SU-DHL-6 (cell line): Measurements from ENCODE around the gene ICAM4.

ENCODE experiments used
- H2AFZ ChIP-seq: fragments of 200-600 bp; sonication (generic); 2 replicates; pipeline ENCODE4 v1.6.1; 2014; ENCODE audit warnings: low read depth, mild to moderate bottlenecking, moderate library complexity, mixed read lengths, antibody characterized with exemption, low read length; ENCODE audit not compliant: severe bottlenecking
- H3F3A ChIP-seq: fragments of 200-600 bp; shearing (Covaris generic); 2 replicates; pipeline ENCODE4 v1.6.0; 2016; ENCODE audit warnings: antibody characterized with exemption, mild to moderate bottlenecking; ENCODE audit not compliant: insufficient read depth
- H3K27ac ChIP-seq: fragments of 200-600 bp; sonication (generic); 2 replicates; pipeline ENCODE4 v1.5.1; 2016; ENCODE audit warnings: low read depth, mild to moderate bottlenecking, low read length, moderate library complexity, mixed read lengths
- H3K27me3 ChIP-seq: fragments of 200-600 bp; sonication (generic), shearing (Covaris generic); 2 replicates; pipeline ENCODE4 v1.6.0; 2014; ENCODE audit warnings: mild to moderate bottlenecking, low read length
- H3K36me3 ChIP-seq: fragments of 200-600 bp; sonication (generic); 2 replicates; pipeline ENCODE4 v1.6.1; 2014; ENCODE audit warnings: mild to moderate bottlenecking, low read length, mixed read lengths
- H3K4me2 ChIP-seq: fragments of 300-600, 200-600 bp; shearing (Covaris generic), sonication (generic); 2 replicates; pipeline ENCODE4 v1.6.0; 2014; ENCODE audit warnings: low read length, low read depth, mild to moderate bottlenecking; ENCODE audit not compliant: poor library complexity, severe bottlenecking
- H3K4me3 ChIP-seq: fragments of 200-600 bp; sonication (generic); 2 replicates; pipeline ENCODE4 v1.5.1; 2014; ENCODE audit warnings: antibody characterized with exemption, low read length, mild to moderate bottlenecking, mixed read lengths; ENCODE audit not compliant: insufficient read depth, poor library complexity, severe bottlenecking
- H3K79me2 ChIP-seq: fragments of 200-600 bp; sonication (generic); 2 replicates; pipeline ENCODE4 v1.6.1; 2014; ENCODE audit warnings: mild to moderate bottlenecking, low read length, moderate library complexity; ENCODE audit not compliant: insufficient read depth
- H3K9ac ChIP-seq: fragments of 200-600 bp; sonication (generic); 2 replicates; pipeline ENCODE4 v1.7.0; 2014; ENCODE audit warnings: mild to moderate bottlenecking, low read length
- H3K9me2 ChIP-seq: fragments of 200-600 bp; sonication (generic); replicated peaks from 2 replicates; pipeline ENCODE4 v1.6.1; 2014; ENCODE audit warnings: low read length; ENCODE audit not compliant: insufficient read depth
- H3K9me3 ChIP-seq: fragments of 200-600 bp; sonication (generic); 2 replicates; pipeline ENCODE4 v1.6.1; 2014; ENCODE audit warnings: low read length, mixed read lengths; ENCODE audit not compliant: insufficient read depth
- H4K20me1 ChIP-seq: fragments of 200-600 bp; sonication (generic); 2 replicates; pipeline ENCODE4 v1.6.1; 2014; ENCODE audit warnings: low read depth, mild to moderate bottlenecking, antibody characterized with exemption, low read length, moderate library complexity, mixed read lengths
- CTCF ChIP-seq: fragments of 200-600 bp; sonication (generic); IDR thresholded peaks from one replicate; pipeline ENCODE4 v1.5.1; 2017; ENCODE audit warnings: antibody characterized with exemption, mild to moderate bottlenecking, low read length, moderate library complexity; ENCODE audit not compliant: insufficient read depth, poor library complexity, severe bottlenecking
- EZH2phosphoT487 ChIP-seq: fragments of 200-600 bp; sonication (generic), shearing (Covaris generic); conservative IDR thresholded peaks from 2 replicates; pipeline ENCODE4 v1.6.1; 2018; ENCODE audit warnings: mild to moderate bottlenecking, antibody characterized with exemption, low read length, moderate library complexity, mixed read lengths

ICAM4 gene

GRCh38 chr19:10274589-10274988, 12.2 kb upstream of the ICAM4 start:
- H3K27me3 ChIP-seq, result no peaks in the 10 kb centered on the region
- H3K9me3 ChIP-seq, result no peaks in the 10 kb centered on the region
- no peak overlapping the region for H3K4me2 ChIP-seq
- H4K20me1 ChIP-seq, result no peaks in the 10 kb centered on the region
- H3K9ac ChIP-seq, result no peak overlapping the region
- TF ChIP-seq CTCF, result no peak
- no peak for TF ChIP-seq EZH2phosphoT487
- H3K36me3 ChIP-seq, result no peaks in the 10 kb centered on the region
- H2AFZ ChIP-seq, result no peak overlapping the region
- H3K79me2 ChIP-seq, result peaks cover 22% of the 10 kb centered on the region; the same call in 1 of the 2 replicates
- no peak overlapping the region for H3K4me3 ChIP-seq
- H3F3A ChIP-seq, result peaks cover 16% of the 10 kb centered on the region
- no peaks in the 10 kb centered on the region for H3K9me2 ChIP-seq
- H3K27ac ChIP-seq, result no peak overlapping the region

GRCh38 chr19:10277795-10278589, 8.8 kb upstream of the ICAM4 start:
- Histone ChIP-seq H3K79me2 (0 out of 2 replicates have a peak, but pooled peaks cover 8% of the 10 kb centered on the region), H3F3A (no peaks in the 10 kb centered on the region), H3K9ac (no peak overlapping the region), H4K20me1 (no peaks in the 10 kb centered on the region), H3K9me3 (no peaks in the 10 kb centered on the region), H3K27me3 (no peaks in the 10 kb centered on the region), H2AFZ (no peak overlapping the region), H3K4me3 (no peak overlapping the region), H3K36me3 (no peaks in the 10 kb centered on the region), H3K9me2 (no peaks in the 10 kb centered on the region), H3K27ac (no peak overlapping the region), H3K4me2 (no peak overlapping the region)
- TF ChIP-seq CTCF (no peak), EZH2phosphoT487 (no peak)

DNA sequence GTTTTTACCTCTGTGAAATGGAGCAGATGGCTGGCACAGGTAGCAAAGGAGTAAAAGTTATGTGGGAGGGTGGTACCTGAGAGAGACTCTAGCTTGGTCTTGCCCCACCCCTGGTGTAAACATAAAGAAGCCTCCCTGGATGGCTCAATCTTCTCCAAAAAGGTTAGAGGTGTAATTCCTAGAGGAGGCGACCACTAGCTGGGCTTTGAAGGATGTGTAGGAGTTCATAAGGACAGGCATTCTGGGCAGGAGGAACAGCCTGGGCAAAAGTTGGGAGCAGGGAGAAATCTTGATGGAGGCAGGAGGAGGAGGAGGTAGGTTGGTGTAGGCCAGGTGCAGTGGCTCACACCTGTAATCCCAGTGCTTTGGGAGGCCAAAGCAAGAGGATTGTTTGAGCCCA, 7.8 kb upstream of the ICAM4 start:
- no peak overlapping the region for H3K4me3 ChIP-seq
- H3K9me3 ChIP-seq, result no peaks in the 10 kb centered on the region
- H3K9ac ChIP-seq, result no peak overlapping the region
- H3K4me2 ChIP-seq, result no peak overlapping the region
- H4K20me1 ChIP-seq, result no peaks in the 10 kb centered on the region
- TF ChIP-seq CTCF (no peak), EZH2phosphoT487 (no peak)
- H3K79me2 ChIP-seq, result 0 out of 2 replicates have a peak, but pooled peaks cover 7% of the 10 kb centered on the region
- no peak overlapping the region for H2AFZ ChIP-seq
- H3K27me3 ChIP-seq, result no peaks in the 10 kb centered on the region
- H3K27ac ChIP-seq, result no peak overlapping the region
- no peaks in the 10 kb centered on the region for H3K36me3 ChIP-seq
- H3K9me2 ChIP-seq, result no peaks in the 10 kb centered on the region
- H3F3A ChIP-seq, result no peaks in the 10 kb centered on the region
